HG03442 (cell line): ENCODE data around the gene SCFD1.
"Not testable (repeated sequence)": the region's sequence is repeated elsewhere in the genome, so short reads cannot be mapped to it uniquely, and the experiment has no call there.

Experiments used
- ATAC-seq: cut with Tn5 transposase; IDR thresholded peaks from one replicate; pipeline ENCODE4 v1.9.1; 2021; ENCODE audit warnings: mild to moderate bottlenecking, moderate library complexity; ENCODE audit not compliant: unreplicated experiment

Gene SCFD1

GRCh38 chr14:30658645-30659044 lies 36.5 kb downstream of the SCFD1 start:
- no peak for ATAC-seq

- no peak for ATAC-seq
Observed at GRCh38 chr14:30669594-30669993, 47.5 kb downstream of the SCFD1 start.

GRCh38 chr14:30673071-30673470 lies 51.0 kb downstream of the SCFD1 start:
- ATAC-seq: no peak

- no peak for ATAC-seq
Observed at GRCh38 chr14:30678926-30679431, 56.9 kb downstream of the SCFD1 start.

- no peak for ATAC-seq
Observed at GRCh38 chr14:30680036-30680435, 57.9 kb downstream of the SCFD1 start.

- not testable (repeated sequence) for ATAC-seq
Observed at GRCh38 chr14:30680776-30681175, 58.7 kb downstream of the SCFD1 start.

GRCh38 chr14:30681752-30682355 lies 59.7 kb downstream of the SCFD1 start:
- ATAC-seq: no peak

- not testable (repeated sequence) for ATAC-seq
Observed at GRCh38 chr14:30690487-30691355, 68.6 kb downstream of the SCFD1 start.

GRCh38 chr14:30691751-30692398 lies 69.8 kb downstream of the SCFD1 start:
- ATAC-seq: no peak

GRCh38 chr14:30692669-30693068 lies 70.5 kb downstream of the SCFD1 start:
- no peak for ATAC-seq

- no peak for ATAC-seq
Observed at GRCh38 chr14:30698463-30698862, 76.3 kb downstream of the SCFD1 start.

GRCh38 chr14:30706704-30707103 lies 84.6 kb downstream of the SCFD1 start:
- no peak for ATAC-seq

- ATAC-seq: no peak
Observed at GRCh38 chr14:30708157-30708556, 86.0 kb downstream of the SCFD1 start.

- ATAC-seq: no peak
Observed at GRCh38 chr14:30709201-30709600, 87.1 kb downstream of the SCFD1 start.

GRCh38 chr14:30710876-30711275 lies 88.8 kb downstream of the SCFD1 start:
- ATAC-seq: no peak

GRCh38 chr14:30719137-30719536 lies 97.0 kb downstream of the SCFD1 start:
- ATAC-seq: no peak

GRCh38 chr14:30725763-30726162 lies 103.6 kb downstream of the SCFD1 start:
- ATAC-seq: no peak

- no peak for ATAC-seq
Observed at GRCh38 chr14:30728471-30728870, 106.4 kb downstream of the SCFD1 start.

GRCh38 chr14:30737916-30738315 lies 115.8 kb downstream of the SCFD1 start:
- no peak for ATAC-seq

- no peak for ATAC-seq
Observed at GRCh38 chr14:30738978-30739377, 116.9 kb downstream of the SCFD1 start.

- ATAC-seq: no peak
Observed at GRCh38 chr14:30748343-30748742, 126.2 kb downstream of the SCFD1 start.
